ENCODE data around the gene MTHFD1L.
"Not testable (repeated sequence)": the region's sequence is repeated elsewhere in the genome, so short reads cannot be mapped to it uniquely, and the experiment has no call there.

The MTHFD1L gene

GRCh38 chr6:151075005-151075404 is 209.5 kb downstream of the MTHFD1L start:
- no peaks in the 10 kb centered on the region for H3K27me3 Mint-ChIP-seq
- H3K4me1 Mint-ChIP-seq: no peaks in the 10 kb centered on the region
- H3K27ac Mint-ChIP-seq: no peak overlapping the region
- H3K4me3 Mint-ChIP-seq: no peak overlapping the region
- peaks cover 38% of the 10 kb centered on the region for H3K36me3 Mint-ChIP-seq
- H3K9me3 Mint-ChIP-seq: peaks cover 16% of the 10 kb centered on the region

- Mint-ChIP-seq H3K27ac (no peak overlapping the region), H3K4me3 (no peak overlapping the region), H3K9me3 (peaks cover 16% of the 10 kb centered on the region), H3K4me1 (no peaks in the 10 kb centered on the region), H3K36me3 (peaks cover 37% of the 10 kb centered on the region), H3K27me3 (no peaks in the 10 kb centered on the region)
These were observed 210.0 kb downstream of the MTHFD1L start for GRCh38 chr6:151075527-151075926.

GRCh38 chr6:151075930-151076555 is 210.5 kb downstream of the MTHFD1L start:
- H3K4me3 Mint-ChIP-seq: no peak overlapping the region
- no peak overlapping the region for H3K27ac Mint-ChIP-seq
- H3K36me3 Mint-ChIP-seq: peaks cover 35% of the 10 kb centered on the region

GRCh38 chr6:151078655-151079054 is 213.2 kb downstream of the MTHFD1L start:
- Mint-ChIP-seq H3K36me3 (peaks cover 20% of the 10 kb centered on the region), H3K27ac (no peak overlapping the region), H3K4me3 (no peak overlapping the region), H3K9me3 (peaks cover 11% of the 10 kb centered on the region), H3K27me3 (no peaks in the 10 kb centered on the region), H3K4me1 (no peaks in the 10 kb centered on the region)

More at GRCh38 chr6:151075930-151076555, 210.5 kb downstream of the MTHFD1L start:
- H3K4me1 Mint-ChIP-seq: no peaks in the 10 kb centered on the region
- peaks cover 16% of the 10 kb centered on the region for H3K9me3 Mint-ChIP-seq
- no peaks in the 10 kb centered on the region for H3K27me3 Mint-ChIP-seq

GRCh38 chr6:151081656-151082055 is 216.2 kb downstream of the MTHFD1L start:
- no peak overlapping the region for H3K4me3 Mint-ChIP-seq
- H3K27me3 Mint-ChIP-seq: no peaks in the 10 kb centered on the region
- peaks cover 14% of the 10 kb centered on the region for H3K36me3 Mint-ChIP-seq
- H3K9me3 Mint-ChIP-seq: no peaks in the 10 kb centered on the region
- no peak overlapping the region for H3K27ac Mint-ChIP-seq
- no peaks in the 10 kb centered on the region for H3K4me1 Mint-ChIP-seq

GRCh38 chr6:151082079-151082478 is 216.6 kb downstream of the MTHFD1L start:
- Mint-ChIP-seq H3K4me3 (no peak overlapping the region), H3K4me1 (no peaks in the 10 kb centered on the region), H3K27ac (no peak overlapping the region), H3K9me3 (no peaks in the 10 kb centered on the region), H3K27me3 (no peaks in the 10 kb centered on the region), H3K36me3 (peaks cover 11% of the 10 kb centered on the region)

- no peaks in the 10 kb centered on the region for H3K9me3 Mint-ChIP-seq
- peaks cover 7% of the 10 kb centered on the region for H3K36me3 Mint-ChIP-seq
- no peak overlapping the region for H3K4me3 Mint-ChIP-seq
- H3K27ac Mint-ChIP-seq: no peak overlapping the region
- H3K27me3 Mint-ChIP-seq: no peaks in the 10 kb centered on the region
- no peaks in the 10 kb centered on the region for H3K4me1 Mint-ChIP-seq
These were observed 218.8 kb downstream of the MTHFD1L start for GRCh38 chr6:151084275-151084674.

- not testable (repeated sequence) for H3K27me3 Mint-ChIP-seq, H3K4me1 Mint-ChIP-seq, H3K9me3 Mint-ChIP-seq, H3K4me3 Mint-ChIP-seq, H3K27ac Mint-ChIP-seq
- H3K36me3 Mint-ChIP-seq: peaks cover 11% of the 10 kb centered on the region
These were observed 221.6 kb downstream of the MTHFD1L start for GRCh38 chr6:151087055-151087454.

- H3K36me3 Mint-ChIP-seq: peaks cover 18% of the 10 kb centered on the region
- H3K27ac Mint-ChIP-seq: no peak overlapping the region
- no peaks in the 10 kb centered on the region for H3K4me1 Mint-ChIP-seq
- no peak overlapping the region for H3K4me3 Mint-ChIP-seq
- H3K9me3 Mint-ChIP-seq: no peaks in the 10 kb centered on the region
- no peaks in the 10 kb centered on the region for H3K27me3 Mint-ChIP-seq
These were observed 222.5 kb downstream of the MTHFD1L start for GRCh38 chr6:151087861-151088598.

- Mint-ChIP-seq H3K4me3 (no peak overlapping the region), H3K36me3 (peaks cover 20% of the 10 kb centered on the region), H3K27ac (no peak overlapping the region), H3K4me1 (no peaks in the 10 kb centered on the region), H3K27me3 (no peaks in the 10 kb centered on the region), H3K9me3 (no peaks in the 10 kb centered on the region)
These were observed 223.1 kb downstream of the MTHFD1L start for GRCh38 chr6:151088599-151088935.

GRCh38 chr6:151088963-151089362 is 223.5 kb downstream of the MTHFD1L start:
- H3K4me3 Mint-ChIP-seq: no peak overlapping the region
- no peaks in the 10 kb centered on the region for H3K27me3 Mint-ChIP-seq
- H3K9me3 Mint-ChIP-seq: no peaks in the 10 kb centered on the region
- peaks cover 22% of the 10 kb centered on the region for H3K36me3 Mint-ChIP-seq
- H3K4me1 Mint-ChIP-seq: no peaks in the 10 kb centered on the region
- no peak overlapping the region for H3K27ac Mint-ChIP-seq

GRCh38 chr6:151089978-151090377 is 224.5 kb downstream of the MTHFD1L start:
- peaks cover 25% of the 10 kb centered on the region for H3K36me3 Mint-ChIP-seq
- no peaks in the 10 kb centered on the region for H3K27me3 Mint-ChIP-seq
- H3K27ac Mint-ChIP-seq: no peak overlapping the region
- H3K4me3 Mint-ChIP-seq: no peak overlapping the region
- H3K9me3 Mint-ChIP-seq: no peaks in the 10 kb centered on the region
- H3K4me1 Mint-ChIP-seq: no peaks in the 10 kb centered on the region

GRCh38 chr6:151091571-151091970 is 226.1 kb downstream of the MTHFD1L start:
- Mint-ChIP-seq H3K27me3 (no peaks in the 10 kb centered on the region), H3K27ac (no peak overlapping the region), H3K4me3 (no peak overlapping the region), H3K36me3 (peaks cover 34% of the 10 kb centered on the region), H3K4me1 (no peaks in the 10 kb centered on the region), H3K9me3 (no peaks in the 10 kb centered on the region)

- no peak overlapping the region for H3K4me3 Mint-ChIP-seq
- H3K4me1 Mint-ChIP-seq: no peaks in the 10 kb centered on the region
- H3K9me3 Mint-ChIP-seq: no peaks in the 10 kb centered on the region
- no peaks in the 10 kb centered on the region for H3K27me3 Mint-ChIP-seq
- no peak overlapping the region for H3K27ac Mint-ChIP-seq
- peaks cover 44% of the 10 kb centered on the region for H3K36me3 Mint-ChIP-seq
These were observed 227.1 kb downstream of the MTHFD1L start for GRCh38 chr6:151092591-151092990.

GRCh38 chr6:151093706-151094105 is 228.2 kb downstream of the MTHFD1L start:
- H3K27ac Mint-ChIP-seq: no peak overlapping the region
- no peaks in the 10 kb centered on the region for H3K27me3 Mint-ChIP-seq

GRCh38 chr6:151095538-151096254 is 230.2 kb downstream of the MTHFD1L start:
- H3K9me3 Mint-ChIP-seq: no peaks in the 10 kb centered on the region
- H3K36me3 Mint-ChIP-seq: peaks cover 55% of the 10 kb centered on the region
- no peaks in the 10 kb centered on the region for H3K27me3 Mint-ChIP-seq
- no peak overlapping the region for H3K4me3 Mint-ChIP-seq
- no peak overlapping the region for H3K27ac Mint-ChIP-seq
- H3K4me1 Mint-ChIP-seq: no peaks in the 10 kb centered on the region

More at GRCh38 chr6:151093706-151094105, 228.2 kb downstream of the MTHFD1L start:
- peaks cover 47% of the 10 kb centered on the region for H3K36me3 Mint-ChIP-seq
- no peaks in the 10 kb centered on the region for H3K9me3 Mint-ChIP-seq
- no peaks in the 10 kb centered on the region for H3K4me1 Mint-ChIP-seq
- H3K4me3 Mint-ChIP-seq: no peak overlapping the region
